GM19395 (cell line): Measurements from ENCODE around the gene PPP1R3G.
"Not testable (repeated sequence)": the region's sequence is repeated elsewhere in the genome, so short reads cannot be mapped to it uniquely, and the experiment has no call there.

ENCODE experiments used
- ATAC-seq: cut with Tn5 transposase; IDR thresholded peaks from one replicate; pipeline ENCODE4 v1.9.1; 2021; ENCODE audit warnings: mild to moderate bottlenecking, moderate library complexity; ENCODE audit not compliant: unreplicated experiment

The PPP1R3G gene

GRCh38 chr6:5084781-5085647 lies at the start of gene PPP1R3G:
Gene PPP1R3G (plus strand): TSS chr6:5085341. CDS start chr6:5085486, 145 bp downstream.
- ATAC-seq: peak; percentile 65

GRCh38 chr6:5036269-5036668 lies 48.9 kb upstream of the PPP1R3G start:
- no peak for ATAC-seq

GRCh38 chr6:5041955-5042354 lies 43.2 kb upstream of the PPP1R3G start:
- no peak for ATAC-seq

- ATAC-seq: no peak
Observed at GRCh38 chr6:5042436-5042835, 42.7 kb upstream of the PPP1R3G start.

- ATAC-seq: no peak
Observed at GRCh38 chr6:5044866-5045265, 40.3 kb upstream of the PPP1R3G start.

- ATAC-seq: no peak
Observed at GRCh38 chr6:5045416-5045815, 39.7 kb upstream of the PPP1R3G start.

GRCh38 chr6:5046430-5046829 lies 38.7 kb upstream of the PPP1R3G start:
- ATAC-seq: no peak

GRCh38 chr6:5050009-5050408 lies 35.1 kb upstream of the PPP1R3G start:
- ATAC-seq: no peak

- no peak for ATAC-seq
Observed at GRCh38 chr6:5051394-5051793, 33.7 kb upstream of the PPP1R3G start.

- ATAC-seq: no peak
Observed at GRCh38 chr6:5053038-5053437, 32.1 kb upstream of the PPP1R3G start.

GRCh38 chr6:5053864-5054244 lies 31.3 kb upstream of the PPP1R3G start:
- no peak for ATAC-seq

- ATAC-seq: no peak
Observed at GRCh38 chr6:5054245-5054873, 30.8 kb upstream of the PPP1R3G start.

- no peak for ATAC-seq
Observed at GRCh38 chr6:5055118-5055517, 30.0 kb upstream of the PPP1R3G start.

- ATAC-seq: no peak
Observed at GRCh38 chr6:5058254-5058653, 26.9 kb upstream of the PPP1R3G start.

GRCh38 chr6:5059036-5059896 lies 25.9 kb upstream of the PPP1R3G start:
- no peak for ATAC-seq

GRCh38 chr6:5060439-5060838 lies 24.7 kb upstream of the PPP1R3G start:
- not testable (repeated sequence) for ATAC-seq

GRCh38 chr6:5061152-5061551 lies 24.0 kb upstream of the PPP1R3G start:
- no peak for ATAC-seq

GRCh38 chr6:5063617-5064016 lies 21.5 kb upstream of the PPP1R3G start:
- ATAC-seq: no peak

GRCh38 chr6:5066456-5067093 lies 18.6 kb upstream of the PPP1R3G start:
- ATAC-seq: no peak

GRCh38 chr6:5067305-5067704 lies 17.8 kb upstream of the PPP1R3G start:
- ATAC-seq: no peak
